GM19099 (cell line): ENCODE measurements around the gene GULP1.

Experiments used
- POLR2A ChIP-seq: IDR thresholded peaks from 3 replicates; pipeline ENCODE4 v1.6.1; 2011; ENCODE audit warnings: low read depth; ENCODE audit not compliant: insufficient read length; ENCODE audit errors: extremely low read depth

Gene GULP1

GRCh38 chr2:188291617-188292347, at the start of gene GULP1:
Gene GULP1, plus strand, starts transcription at chr2:188291874. Its CDS starts 185,829 bp downstream, at chr2:188477703.
- TF ChIP-seq POLR2A = no peak

GRCh38 chr2:188243381-188243780, 48.3 kb upstream of the GULP1 start:
- no peak for TF ChIP-seq POLR2A

GRCh38 chr2:188244383-188244782, 47.3 kb upstream of the GULP1 start:
- no peak for TF ChIP-seq POLR2A

GRCh38 chr2:188245230-188245629, 46.4 kb upstream of the GULP1 start:
- no peak for TF ChIP-seq POLR2A

DNA sequence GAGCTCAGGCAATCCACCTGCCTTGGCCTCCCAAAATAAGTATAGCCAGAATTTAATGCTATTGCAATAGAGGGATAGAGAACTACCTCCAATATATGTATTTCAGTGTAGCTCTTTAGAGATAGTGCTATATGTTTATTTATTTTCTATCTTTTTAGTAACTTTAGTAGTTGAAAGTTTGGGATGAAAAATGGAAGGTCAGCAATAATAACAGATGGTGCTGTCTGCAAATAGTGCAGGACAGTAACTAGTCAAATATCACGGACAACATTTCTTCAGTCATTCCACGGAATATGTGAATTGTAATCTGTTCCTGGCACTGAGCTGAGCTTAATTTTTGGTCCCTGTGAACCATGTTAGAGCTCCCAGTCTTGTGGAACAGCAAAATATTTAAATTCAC, 43.2 kb upstream of the GULP1 start:
- TF ChIP-seq POLR2A = no peak

DNA sequence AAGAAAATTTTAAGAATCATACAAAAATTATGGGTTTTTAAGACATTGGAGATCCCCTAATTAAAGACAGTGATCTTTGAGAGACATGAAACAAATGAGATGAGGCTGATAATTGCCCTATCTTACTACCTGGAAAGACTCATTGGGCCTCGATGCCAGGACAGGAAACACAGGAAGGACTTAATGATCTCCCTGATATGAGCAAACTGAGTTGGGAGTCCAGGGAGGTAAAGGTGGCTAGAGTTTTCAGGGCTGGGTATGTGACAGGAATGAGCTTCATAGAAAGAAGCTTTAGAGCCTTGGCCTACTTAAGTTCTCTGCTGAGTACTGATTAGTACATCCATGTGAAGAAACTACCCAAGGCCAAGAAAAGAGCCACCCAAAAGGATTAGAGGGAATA, 40.6 kb upstream of the GULP1 start:
- no peak for TF ChIP-seq POLR2A

GRCh38 chr2:188256420-188256819, 35.3 kb upstream of the GULP1 start:
- no peak for TF ChIP-seq POLR2A

DNA sequence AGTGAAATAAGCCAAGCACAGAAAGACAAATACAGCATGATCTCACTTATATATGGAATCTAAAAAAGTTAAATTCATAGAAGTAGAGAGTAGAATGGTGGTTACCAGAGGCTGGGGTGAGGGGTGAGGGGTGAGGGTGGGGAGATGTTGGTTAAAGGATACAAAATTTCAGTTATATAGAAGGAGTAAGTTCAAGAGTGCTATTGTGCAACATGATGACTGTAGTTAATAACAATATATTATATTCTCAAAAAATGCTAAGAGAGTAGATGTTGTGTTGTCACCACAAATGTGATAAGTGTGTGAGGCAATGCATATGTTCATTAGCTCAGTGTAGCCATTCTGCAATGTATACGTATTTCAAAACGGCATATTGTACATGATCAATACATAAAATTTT, 26.4 kb upstream of the GULP1 start:
- no peak for TF ChIP-seq POLR2A

DNA sequence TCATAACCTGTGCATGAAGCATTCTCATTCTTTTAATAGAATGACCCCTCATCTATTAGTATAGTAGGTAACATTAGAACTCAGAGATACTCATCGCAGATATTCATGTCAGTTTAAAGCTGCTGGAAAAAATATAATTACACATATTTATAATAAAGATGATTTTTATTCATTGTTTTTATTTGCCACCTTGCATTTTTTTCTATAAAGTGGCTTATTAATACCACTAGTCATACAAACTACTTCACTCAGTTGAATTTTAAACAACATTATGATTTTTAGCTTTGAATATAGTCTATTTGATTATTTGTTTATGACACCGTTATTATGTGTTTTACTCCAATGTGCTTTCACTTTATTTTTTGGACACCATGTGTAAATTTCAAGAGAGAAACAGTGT, 23.9 kb upstream of the GULP1 start:
- TF ChIP-seq POLR2A = no peak

- no peak for TF ChIP-seq POLR2A
Observed at GRCh38 chr2:188269004-188269403, 22.7 kb upstream of the GULP1 start.

- TF ChIP-seq POLR2A = no peak
Observed at GRCh38 chr2:188272121-188272520, 19.6 kb upstream of the GULP1 start.

DNA sequence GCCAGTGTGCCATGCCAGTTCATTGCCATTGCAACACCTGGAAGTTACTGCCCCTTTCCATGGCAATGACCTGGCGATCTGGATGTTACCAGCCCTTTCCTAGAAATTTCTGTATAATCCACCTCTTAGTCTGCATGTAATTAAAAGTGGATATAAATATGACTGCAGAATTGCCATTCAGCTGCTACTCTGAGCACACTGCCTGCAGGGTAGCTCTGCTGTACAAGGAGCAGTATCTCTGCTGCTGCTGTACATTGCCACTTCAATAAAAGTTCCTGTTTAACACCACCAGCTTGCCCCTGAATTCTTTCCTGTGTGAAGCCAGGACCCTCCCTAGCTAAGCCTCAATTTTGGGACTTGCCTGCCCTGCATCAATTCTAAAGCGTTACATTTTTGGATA, 17.4 kb upstream of the GULP1 start:
- no peak for TF ChIP-seq POLR2A

GRCh38 chr2:188276255-188276654, 15.4 kb upstream of the GULP1 start:
- no peak for TF ChIP-seq POLR2A

GRCh38 chr2:188277786-188278185, 13.9 kb upstream of the GULP1 start:
- TF ChIP-seq POLR2A = no peak

DNA sequence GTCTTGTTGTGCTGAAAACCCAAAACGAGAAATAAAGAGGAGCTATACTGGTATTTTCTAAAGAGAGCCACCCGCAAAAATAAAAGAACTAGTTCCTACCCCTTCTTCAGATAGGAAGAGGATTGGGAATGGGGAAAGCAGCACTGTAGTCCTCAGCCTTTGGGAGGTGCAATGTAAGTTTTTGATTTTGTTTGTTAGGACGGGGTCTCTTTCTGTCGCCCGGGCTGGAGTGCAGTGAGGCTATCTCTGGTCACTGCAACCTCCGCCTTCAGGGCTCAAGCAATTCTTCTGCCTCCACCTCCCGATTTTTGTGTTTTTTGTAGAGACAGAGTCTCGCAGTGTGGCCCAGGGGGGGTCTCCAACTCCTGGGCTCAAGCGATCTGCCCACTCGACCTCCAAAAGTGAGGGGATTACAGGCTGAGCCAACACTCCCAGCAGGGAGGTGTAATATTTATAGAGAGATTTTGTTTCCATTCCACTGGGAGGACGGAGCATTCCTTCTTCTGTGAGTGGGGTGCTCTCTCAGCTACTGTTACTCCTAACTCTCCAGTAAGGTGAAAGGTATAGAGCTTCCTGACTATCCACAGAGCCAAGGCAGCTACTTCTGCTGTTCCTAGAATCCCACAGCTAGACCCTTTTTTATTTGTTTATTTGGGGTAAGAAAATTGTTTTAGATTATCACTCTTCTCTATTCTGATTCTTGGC, 13.1 kb upstream of the GULP1 start:
- no peak for TF ChIP-seq POLR2A

- no peak for TF ChIP-seq POLR2A
Observed at GRCh38 chr2:188279093-188279445, 12.6 kb upstream of the GULP1 start.
